Suprapubic skin (tissue), 4 donors: Measurements from ENCODE around the gene CWF19L1.

Experiments used
- CTCF ChIP-seq, 2 donors: fragments of 200-600 bp in 1 of 2; fragments of 450-650 bp in 1 of 2; sonication (generic) in 1 of 2; IDR thresholded peaks; one replicate each; pipeline ENCODE4 v1.5.1; 2016 to 2019; ENCODE audit warnings: antibody characterized with exemption in 2 of 2, mild to moderate bottlenecking in 1 of 2, moderate library complexity in 1 of 2
- EP300 ChIP-seq: sonication (generic); formaldehyde crosslinking; IDR thresholded peaks from one replicate; pipeline ENCODE4 v1.6.1; 2017; ENCODE audit warnings: antibody characterized with exemption
- POLR2A ChIP-seq, 2 donors: fragments of 450-650 bp; IDR thresholded peaks; one replicate each; pipeline ENCODE4 v1.6.1; 2017; ENCODE audit warnings: antibody characterized with exemption in 2 of 2, mild to moderate bottlenecking in 2 of 2, moderate library complexity in 2 of 2
- POLR2AphosphoS5 ChIP-seq, 3 donors: sonication (generic); formaldehyde crosslinking; IDR thresholded peaks; one replicate each; pipeline ENCODE4 v1.6.1; 2017; ENCODE audit warnings: antibody characterized with exemption in 3 of 3

DNA sequence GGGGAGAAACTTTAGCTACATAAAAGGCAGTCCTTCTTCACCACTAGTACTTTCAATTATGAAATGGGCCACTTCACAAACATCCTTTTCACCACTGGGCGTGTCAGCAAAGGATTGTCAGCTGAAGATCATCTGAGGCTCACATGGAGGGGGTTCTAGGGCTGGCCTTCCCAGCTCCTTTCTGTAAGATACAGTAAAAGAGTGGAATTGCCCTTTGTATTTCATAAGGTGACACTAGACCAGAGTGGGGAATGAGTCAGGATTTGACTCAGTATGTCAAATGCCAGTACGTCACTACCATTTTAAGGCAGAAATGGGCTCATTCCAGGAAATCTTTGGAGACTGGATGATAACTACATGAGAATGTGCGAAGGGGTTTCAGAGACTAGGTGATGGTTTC, 40.2 kb upstream of the CWF19L1 start:
- TF ChIP-seq CTCF (IDR thresholded peaks at IDR 0.05) (no peak), POLR2A (IDR thresholded peaks at IDR 0.05) (no peak), POLR2AphosphoS5 (IDR thresholded peaks at IDR 0.05) (no peak), EP300 (no peak)
